DMS53 (cell line): ENCODE results near the gene TUBB4B.

ENCODE experiments used
- DNase-seq: peaks from one replicate; lab custom pipeline; 2025; lab: John Stamatoyannopoulos, UW

The TUBB4B gene

GRCh38 chr9:137212520-137212919, 28.6 kb upstream of the TUBB4B start:
- no peak for DNase-seq

- DNase-seq, result peak; percentile 37
These were observed 27.7 kb upstream of the TUBB4B start for GRCh38 chr9:137213160-137214060.

GRCh38 chr9:137214620-137215019, 26.5 kb upstream of the TUBB4B start:
- DNase-seq, result no peak

GRCh38 chr9:137215196-137215986, 25.7 kb upstream of the TUBB4B start:
- DNase-seq, result no peak

GRCh38 chr9:137216188-137216965, 24.7 kb upstream of the TUBB4B start:
- no peak for DNase-seq

GRCh38 chr9:137217276-137218211, 23.5 kb upstream of the TUBB4B start:
- DNase-seq, result no peak

- DNase-seq, result no peak
These were observed 22.8 kb upstream of the TUBB4B start for GRCh38 chr9:137218212-137218753.

GRCh38 chr9:137218754-137219271, 22.3 kb upstream of the TUBB4B start:
- DNase-seq, result peak; percentile 91

- no peak for DNase-seq
These were observed 21.2 kb upstream of the TUBB4B start for GRCh38 chr9:137219757-137220316.

GRCh38 chr9:137220317-137221094, 20.6 kb upstream of the TUBB4B start:
- DNase-seq, result peak; percentile 37

- DNase-seq, result no peak
These were observed 20.0 kb upstream of the TUBB4B start for GRCh38 chr9:137221095-137221505.

- DNase-seq, result peak; percentile 78
These were observed 19.5 kb upstream of the TUBB4B start for GRCh38 chr9:137221506-137222111.

GRCh38 chr9:137222190-137223077, 18.7 kb upstream of the TUBB4B start, which contains the start of gene RNF208:
Gene RNF208 (minus strand): TSS chr9:137222240. CDS start chr9:137221212, 1,028 bp downstream.
- peak; percentile 76 for DNase-seq

- DNase-seq, result peak; percentile 99
These were observed 17.8 kb upstream of the TUBB4B start for GRCh38 chr9:137223078-137223970.

GRCh38 chr9:137224830-137225694, 16.0 kb upstream of the TUBB4B start, which contains the start of gene CYSRT1:
Gene CYSRT1 (plus strand): TSS chr9:137225174. CDS start chr9:137225622, 448 bp downstream.
- no peak for DNase-seq
